ENCODE results near the gene PDIA5.
"Not testable (repeated sequence)": the region's sequence is repeated elsewhere in the genome, so short reads cannot be mapped to it uniquely, and the experiment has no call there.

PDIA5 gene

DNA sequence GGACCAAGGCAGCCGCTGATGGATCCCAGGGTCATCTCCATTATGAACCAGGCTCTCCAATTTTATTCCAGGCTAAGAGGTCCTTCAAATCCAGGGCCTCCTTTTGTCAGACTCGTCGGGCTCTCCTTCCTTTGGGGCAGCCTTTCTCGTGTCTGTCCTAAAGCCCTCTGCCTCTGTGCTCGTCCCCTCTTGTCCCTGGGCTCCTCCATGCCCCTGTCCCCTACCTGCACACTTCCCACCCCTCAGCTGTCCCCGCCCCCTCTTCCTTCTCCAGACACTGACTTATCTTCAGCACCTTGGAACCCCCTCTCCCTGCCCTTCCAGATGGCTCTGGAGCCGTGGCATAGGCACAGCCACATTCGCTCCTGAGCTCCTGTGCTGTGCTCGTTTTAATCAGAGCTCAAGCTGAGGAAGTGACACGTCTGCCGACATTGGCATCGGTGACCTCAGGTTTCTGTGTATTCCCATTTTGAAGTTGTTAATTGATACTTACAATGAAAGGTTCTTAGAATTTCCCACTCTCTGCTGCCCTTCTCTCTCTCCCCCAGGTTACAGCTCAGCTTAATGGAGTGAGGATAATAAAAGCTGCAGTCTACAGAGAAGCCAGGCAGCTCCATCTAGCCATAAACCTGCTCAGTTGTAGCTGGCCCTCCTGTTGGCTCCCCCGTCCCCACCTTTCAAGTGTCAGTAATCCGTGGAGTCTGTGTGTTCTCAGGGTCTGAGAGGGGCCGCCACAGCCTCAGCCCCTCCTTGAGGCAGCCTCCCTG, 83.8 kb downstream of the PDIA5 start:
- DNase-seq (ENCODE audit: low read depth): no peak

DNA sequence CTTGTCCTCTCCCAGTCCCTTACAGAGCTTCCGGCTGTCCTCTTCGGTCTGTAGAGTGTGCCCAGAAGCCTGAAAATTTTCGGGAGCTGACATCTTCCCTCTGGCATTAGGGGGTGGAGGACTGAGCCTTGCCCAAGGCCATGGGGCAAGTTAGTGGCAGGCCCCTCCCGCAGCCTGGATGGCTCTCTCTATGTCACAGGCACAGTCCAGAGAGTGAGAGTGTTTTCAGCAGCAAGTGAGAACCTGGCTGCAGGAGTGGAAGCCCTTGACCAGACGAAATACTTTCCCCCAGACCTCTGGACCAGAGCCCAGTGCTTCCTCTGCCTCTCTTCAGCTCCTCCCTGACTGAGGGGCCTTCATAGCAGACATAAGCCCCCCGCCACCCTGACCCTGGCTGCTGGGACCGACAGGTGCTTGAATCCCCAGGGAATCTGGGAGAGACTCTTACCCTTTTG, 84.5 kb downstream of the PDIA5 start:
- DNase-seq (ENCODE audit: low read depth): no peak

DNA sequence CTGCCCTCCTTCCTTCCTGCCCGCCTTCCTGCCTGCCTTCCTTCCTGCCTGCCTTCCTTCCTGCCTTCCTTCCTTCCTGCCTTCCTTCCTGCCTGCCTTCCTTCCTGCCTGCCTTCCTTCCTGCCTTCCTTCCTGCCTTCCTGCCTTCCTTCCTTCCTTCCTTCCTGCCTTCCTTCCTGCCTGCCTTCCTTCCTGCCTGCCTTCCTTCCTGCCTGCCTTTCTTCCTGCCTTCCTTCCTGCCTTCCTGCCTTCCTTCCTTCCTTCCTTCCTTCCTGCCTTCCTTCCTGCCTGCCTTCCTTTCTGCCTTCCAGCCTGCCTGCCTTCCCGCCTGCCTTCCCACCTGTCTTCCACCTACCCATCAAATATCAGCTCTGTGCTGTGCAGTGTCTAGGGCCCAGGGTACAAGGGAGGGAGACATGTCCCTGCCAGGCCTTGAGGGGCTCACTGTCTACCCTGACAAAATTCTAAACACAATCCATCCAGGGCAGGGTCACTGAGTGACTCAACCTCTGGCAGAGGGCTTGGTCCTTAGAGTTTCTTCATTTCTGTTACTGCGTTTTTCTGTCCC, 85.1 kb downstream of the PDIA5 start:
- DNase-seq (ENCODE audit: low read depth): not testable (repeated sequence)

DNA sequence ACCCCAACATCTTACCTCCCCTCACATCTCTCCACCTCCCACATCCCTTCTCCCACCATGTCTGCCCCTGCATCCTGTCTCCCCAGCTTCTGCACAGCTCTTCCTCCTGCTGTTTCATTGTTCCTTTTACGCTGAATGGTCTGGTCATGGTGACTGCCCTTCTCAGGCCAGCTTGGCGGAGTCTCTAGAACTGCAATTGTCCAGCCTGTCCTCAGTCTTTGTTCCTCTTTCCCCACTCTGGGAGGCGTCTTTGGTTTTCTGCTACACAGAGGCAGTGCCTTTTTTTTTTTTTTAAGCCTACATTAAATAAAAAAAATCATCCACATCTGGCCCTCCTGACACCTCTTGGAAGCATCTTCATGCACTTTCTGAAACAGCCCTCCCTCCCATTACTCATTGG, 85.9 kb downstream of the PDIA5 start:
- DNase-seq (ENCODE audit: low read depth): no peak

DNA sequence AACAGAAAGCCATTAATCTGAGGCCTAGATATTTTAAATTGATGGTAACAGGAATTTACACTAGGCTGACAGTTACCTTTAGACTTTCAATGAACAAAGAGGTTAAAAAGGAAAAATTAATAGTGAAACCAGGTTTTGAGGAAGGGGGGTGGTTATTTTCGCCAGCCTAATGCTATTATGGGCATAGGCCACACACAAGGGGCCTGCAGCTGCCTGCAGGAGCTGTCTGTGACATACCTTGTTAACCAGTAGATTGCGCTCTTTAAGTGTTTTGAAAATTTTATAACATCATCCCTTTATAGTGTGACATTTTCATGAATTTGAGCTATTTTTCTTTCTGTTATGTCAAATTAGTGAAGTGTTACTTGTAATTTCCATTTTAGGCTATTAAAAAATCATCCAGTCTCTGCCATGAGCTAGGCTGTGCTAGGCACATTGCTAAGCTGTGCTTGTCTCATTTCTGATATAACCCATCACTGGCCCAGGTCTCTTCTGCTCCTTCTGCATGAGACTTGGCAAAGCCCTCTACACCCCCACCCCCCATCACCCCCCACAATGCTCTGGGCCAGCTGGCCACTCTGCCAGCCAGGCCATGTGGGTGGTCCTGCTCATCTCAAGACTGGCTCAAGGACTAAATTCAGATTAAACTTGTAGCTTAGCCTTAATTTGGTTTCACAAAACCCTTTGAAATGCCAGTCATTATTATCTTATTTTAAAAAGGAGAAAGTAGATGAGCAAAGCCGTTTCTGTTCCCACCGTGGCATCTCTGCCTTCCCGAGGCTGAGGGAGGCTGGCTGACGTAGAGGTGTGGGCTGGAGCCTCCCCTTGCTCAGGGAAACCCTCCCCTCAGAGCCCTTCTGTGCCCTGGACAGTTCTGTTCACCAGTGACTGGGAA, 86.5 kb downstream of the PDIA5 start:
- no peak for DNase-seq (ENCODE audit: low read depth)

DNA sequence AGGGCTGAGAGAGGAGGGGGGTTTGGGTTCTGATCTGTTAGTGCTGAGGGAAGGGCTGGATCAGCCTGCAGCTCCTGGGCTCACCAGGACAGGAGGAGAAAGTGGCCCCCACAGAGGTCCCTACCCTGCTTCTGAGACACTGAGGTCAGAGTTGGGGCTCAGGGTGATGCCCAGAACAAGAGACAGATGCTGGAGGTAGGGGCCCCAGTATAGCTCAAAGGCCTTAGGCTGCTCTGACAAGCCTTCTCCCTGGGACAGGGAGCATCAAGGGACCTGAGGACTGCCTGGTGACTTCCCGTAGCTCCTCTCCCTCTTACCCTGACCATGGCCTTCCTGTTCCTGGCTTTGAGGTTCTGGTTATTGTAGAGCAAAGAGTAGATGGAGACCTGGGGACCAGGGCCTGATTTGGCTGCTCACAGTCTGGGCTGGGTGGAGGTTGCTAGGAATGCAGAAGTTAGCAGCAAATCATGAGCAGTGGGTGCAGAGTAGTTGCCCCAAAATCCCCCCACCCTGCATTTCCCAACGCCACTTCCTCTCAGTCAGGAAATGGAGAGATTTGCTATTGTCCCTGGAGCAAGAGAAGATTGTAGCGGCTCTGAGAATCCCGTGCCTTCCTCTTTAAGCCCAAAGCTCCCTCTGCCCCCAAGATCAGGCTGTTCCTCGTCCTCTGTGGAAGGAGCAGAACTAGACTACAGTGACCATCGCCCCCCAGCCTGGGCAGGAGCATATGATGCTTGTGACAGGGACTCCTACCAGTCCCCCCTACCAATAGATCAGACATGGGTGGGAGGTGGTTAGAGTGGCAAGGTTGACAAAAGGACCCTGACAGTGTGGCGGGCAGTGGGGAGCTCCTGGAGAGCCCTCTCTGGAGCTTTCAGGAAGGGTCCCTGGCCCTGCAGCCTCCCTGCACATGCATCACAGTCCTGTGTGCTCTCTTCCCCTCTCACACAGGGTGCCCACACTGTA, 87.5 kb downstream of the PDIA5 start:
- no peak for DNase-seq (ENCODE audit: low read depth)

DNA sequence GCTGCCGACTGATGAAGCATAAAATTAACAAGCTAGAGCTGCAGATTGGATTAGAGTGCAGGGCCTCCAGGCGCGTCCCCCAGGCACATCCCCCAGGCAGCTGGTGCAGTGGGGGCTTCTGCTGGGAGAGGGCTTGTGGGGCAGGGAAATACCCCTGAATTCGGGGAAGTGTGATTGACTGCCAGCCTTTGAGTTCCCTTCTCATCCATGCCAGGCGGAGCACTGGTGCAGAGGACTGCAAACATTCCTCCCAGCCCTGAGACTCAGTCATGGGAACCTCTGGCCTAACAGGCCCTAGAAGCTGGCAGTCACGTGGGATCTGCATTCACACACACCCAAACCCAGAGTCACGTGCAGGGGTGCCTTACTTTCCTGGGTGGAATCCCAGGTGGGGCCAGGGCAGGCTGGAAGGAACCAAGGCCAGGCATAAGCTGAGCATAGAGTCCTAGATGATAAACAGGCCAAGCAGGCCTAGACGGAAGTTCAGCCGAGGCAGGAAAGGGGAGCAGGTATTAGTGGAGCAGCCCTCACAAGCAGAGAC, 88.7 kb downstream of the PDIA5 start:
- no peak for DNase-seq (ENCODE audit: low read depth)

DNA sequence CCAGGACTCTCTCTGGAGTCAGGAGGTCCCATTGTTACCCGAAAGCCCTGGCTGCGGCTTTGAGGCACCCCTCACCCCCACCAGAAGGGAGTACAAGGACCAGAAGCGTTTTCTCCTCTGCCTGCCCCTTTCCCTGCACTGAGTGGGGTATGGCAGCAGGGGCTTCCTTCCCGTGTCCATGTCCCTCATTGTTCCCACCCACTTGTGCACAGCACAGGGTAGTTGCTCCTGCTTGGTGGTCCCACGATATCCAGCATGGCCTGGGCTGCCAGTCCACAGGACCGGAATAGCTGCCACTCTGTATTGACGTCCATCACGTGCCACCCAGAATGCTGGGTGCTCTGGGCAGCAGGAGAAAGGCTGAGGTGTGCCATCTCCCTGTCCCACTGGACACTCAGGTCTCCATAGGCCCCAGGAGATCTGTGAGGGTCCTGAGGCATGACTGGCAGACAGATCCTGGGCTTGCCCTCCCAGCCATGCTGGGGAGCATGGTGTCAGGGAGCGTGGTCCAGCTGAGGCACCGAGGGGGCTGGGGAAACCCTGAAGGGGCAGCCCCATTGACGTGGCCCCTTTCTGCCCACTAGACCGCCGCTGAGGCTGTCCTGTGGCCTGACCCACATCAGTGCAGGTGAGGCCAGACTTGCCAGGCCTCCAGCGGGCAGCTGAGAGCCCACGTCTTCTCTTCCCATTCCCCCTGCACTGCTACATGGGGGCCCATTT, 89.6 kb downstream of the PDIA5 start:
- DNase-seq (ENCODE audit: low read depth): no peak

DNA sequence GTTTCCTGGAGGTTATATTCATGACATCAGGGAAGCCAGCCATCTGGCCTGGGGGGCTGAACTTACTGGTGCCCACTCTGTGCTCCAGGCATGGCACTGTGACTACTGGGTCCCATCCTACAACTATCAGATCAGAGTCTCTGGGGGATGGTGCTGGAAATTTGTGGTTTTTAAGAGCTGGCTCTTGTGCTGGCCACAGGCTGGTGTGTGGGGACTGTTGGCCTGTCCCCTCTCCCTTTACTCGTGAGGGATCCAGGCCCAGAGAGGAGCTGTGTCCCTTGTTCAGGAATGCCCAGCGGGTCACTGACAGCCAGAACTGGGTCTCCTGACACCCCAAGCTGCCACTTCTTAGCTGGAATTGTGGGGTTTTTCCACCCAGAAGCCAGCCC, 90.4 kb downstream of the PDIA5 start:
- DNase-seq (ENCODE audit: low read depth): no peak

DNA sequence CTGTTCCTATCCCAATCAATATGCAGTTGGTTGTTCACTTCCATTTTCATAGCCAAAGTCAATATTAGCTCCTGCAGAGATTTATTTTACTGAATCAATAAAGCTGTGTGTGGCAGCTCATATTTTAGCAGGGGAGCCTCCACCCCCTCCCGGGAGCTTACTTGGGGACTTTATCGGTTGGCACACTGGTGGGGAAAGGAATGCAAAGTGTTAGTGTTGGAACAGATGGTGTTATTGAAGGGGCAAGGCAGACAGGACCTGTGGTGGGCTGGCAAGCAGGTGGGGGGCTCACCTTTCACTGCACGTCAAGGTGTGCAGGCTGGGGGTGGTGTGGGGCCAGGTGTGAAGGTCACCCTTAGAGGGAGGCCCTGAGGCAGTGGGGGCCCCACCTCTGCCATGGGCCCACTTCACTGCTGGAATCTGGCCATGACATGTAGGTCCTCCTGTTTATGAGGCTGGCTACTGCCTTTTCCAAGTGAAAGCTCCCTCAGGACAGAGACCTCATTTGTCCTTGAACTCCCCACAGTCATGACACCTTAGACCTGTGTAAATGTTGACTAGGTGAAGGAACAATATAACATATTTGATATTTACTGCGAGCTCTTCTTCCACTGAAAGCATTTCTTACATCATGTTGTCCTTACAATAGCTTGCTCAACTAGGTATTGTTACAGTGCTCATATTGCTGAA, 90.9 kb downstream of the PDIA5 start:
- no peak for DNase-seq (ENCODE audit: low read depth)

DNA sequence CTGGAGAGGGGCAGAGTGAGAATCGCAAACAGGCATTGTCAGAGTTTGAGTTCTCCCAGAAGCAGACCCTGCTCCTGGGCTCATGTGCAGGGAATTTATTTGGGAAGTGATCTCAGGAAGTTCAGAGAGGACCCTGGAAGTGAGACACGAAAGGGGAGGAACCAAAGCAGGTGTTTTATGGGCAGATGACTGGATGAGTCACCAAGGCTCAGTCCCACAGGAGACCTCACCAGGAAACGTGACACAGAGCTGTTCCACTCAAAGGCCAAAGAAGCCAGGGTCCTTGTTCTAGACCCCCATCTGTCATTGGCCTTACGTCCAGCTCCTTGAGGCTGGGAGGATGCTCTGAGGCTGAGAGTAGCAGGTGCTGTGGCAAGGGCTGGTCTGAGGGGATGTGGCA, 91.5 kb downstream of the PDIA5 start:
- DNase-seq (ENCODE audit: low read depth): no peak

DNA sequence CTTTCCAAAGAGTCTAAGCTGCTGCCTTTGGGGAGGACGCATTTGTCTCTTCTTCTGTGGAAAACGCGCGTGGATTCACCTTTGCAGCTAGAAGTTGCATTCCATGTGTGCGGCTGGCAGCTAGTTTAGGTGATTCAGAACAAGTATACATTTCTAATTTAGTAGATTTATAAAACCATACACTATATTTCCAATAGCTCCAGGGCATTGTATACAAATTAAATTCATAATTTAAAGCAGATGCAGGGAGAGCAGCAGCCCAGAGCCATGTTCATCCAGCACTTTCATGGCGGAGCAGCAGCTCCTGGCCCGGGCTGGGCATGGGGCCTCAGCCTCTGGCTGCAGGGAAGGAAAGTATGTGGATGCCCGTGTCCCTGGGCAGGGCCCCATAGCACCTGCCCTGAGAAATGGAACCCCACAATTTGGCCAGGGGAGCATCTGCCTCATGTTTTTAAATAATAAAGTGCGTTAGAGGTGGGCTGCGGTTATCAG, 92.1 kb downstream of the PDIA5 start:
- DNase-seq (ENCODE audit: low read depth): no peak

DNA sequence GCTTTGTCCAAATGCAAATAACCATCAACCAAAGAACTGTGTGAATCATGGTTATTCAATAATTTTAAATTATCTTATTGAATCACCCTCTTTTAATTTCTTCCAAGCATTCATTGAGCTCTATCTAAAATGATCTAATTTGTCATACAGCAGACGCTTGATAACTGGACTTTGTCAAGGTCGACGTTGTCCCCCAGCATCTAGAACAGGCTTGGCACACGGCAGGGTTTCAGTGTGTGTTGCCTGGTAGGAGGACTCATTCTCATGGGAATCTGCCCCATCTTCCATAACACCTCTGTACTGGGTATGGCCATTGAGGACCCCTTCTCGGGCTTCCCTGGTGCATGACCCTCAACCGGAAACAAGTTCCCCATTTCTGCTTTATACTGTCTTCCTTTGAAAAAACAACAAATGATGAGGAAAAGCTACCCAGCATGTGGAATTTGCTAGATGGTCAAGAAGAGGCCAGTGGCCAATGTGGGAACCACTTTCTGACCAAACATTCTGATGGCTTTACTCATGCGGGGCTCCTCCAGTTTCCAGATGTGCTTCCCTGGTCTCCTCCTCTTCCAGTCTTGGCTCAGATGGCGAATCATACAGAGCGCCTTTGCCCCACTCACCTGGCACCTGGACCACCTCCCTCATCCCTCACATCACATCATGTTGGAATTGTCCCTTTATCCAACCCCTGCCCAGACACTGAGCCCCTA, 93.3 kb downstream of the PDIA5 start:
- DNase-seq (ENCODE audit: low read depth): no peak

DNA sequence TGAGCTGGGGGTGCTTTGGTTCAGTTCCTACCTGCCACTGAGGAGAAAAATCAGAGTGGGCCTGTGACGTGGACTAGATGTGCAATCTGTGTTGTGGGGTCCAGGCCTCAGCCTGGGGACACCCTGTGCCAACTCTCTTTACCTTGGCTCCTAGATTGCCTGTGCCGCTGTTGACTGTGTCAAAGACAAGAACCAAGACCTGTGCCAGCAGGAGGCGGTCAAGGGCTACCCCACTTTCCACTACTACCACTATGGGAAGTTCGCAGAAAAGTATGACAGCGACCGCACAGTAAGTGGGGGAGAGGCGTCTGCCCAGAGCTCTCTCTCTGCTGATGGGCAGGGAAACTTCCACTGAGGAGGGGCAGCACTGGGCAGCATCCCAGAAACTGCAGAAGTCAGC, 94.3 kb downstream of the PDIA5 start:
- no peak for DNase-seq (ENCODE audit: low read depth)

DNA sequence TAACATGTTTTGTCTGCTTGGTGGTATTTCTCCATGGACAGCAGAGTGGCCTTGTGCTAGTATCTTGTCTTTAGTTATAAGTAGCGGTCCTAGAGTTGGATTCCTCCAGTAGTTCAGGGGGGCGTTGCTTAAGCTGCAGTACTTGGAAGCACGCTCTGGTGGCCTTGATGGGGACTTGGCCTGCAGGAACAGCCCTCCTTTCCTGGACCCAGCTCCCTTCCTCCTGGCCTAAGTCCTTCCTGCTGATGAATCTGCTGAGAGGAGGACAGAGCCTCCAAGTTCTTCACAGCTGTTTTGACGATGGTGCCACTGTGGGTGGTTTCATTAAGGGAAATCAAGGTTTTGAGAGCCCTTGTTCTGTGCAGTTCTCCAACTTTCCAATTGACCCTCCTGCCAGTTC, 96.3 kb downstream of the PDIA5 start:
- DNase-seq (ENCODE audit: low read depth): no peak

DNA sequence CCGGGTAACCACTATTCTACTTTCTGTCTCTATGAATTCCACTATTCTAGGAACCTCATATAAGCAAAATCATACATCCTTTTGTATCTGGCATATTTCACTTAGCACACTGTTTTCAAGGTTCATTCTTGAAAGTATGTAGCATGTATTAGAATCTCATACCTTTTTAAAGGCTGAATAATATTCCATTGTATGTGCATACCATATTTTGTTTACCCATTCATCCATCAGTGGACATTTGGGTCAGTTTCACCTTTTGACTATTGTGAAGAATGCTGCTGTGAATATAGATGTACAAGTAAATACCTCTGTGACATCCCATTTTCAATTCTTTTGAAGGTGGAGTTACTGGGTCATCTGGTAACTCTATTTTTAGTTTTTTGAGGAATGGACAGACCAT, 98.3 kb downstream of the PDIA5 start:
- no peak for DNase-seq (ENCODE audit: low read depth)

DNA sequence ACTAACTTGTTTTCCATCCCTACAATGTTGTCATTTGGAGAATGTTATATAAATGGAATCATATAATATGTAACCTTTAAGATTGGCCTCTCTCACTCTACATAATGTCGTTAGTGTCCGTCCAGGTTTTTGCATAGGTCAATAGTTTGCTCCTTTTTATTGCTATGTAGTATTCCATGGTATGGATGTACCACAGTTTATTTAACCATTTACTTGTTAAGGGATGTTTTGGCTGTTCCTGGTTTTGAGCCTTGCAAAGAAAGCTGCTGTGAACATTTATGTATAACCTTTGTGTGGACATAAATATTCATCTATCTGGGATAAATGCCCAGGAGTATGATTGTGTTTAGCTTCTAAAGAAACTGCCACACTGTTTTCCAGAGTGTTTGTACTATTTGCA, 100.9 kb downstream of the PDIA5 start:
- no peak for DNase-seq (ENCODE audit: low read depth)

DNA sequence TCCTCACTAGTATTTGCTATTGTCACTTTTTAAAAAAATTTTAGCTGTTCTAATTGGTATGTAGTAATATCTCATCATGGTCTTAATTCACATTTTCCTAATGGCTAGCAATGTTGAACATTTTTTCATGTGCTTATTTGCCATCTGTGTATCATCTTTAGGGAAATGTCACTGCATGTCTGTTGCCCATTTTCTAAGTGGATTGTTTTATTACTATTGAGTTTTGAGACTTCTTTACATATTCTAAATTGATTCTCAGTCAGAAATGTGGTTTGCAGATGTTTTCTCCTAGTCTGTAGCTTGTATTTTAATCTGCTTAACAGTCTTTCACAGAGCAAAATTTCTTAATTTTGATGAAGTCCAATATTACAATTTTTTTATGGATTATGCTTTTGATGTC, 101.3 kb downstream of the PDIA5 start:
- DNase-seq (ENCODE audit: low read depth): no peak

DNA sequence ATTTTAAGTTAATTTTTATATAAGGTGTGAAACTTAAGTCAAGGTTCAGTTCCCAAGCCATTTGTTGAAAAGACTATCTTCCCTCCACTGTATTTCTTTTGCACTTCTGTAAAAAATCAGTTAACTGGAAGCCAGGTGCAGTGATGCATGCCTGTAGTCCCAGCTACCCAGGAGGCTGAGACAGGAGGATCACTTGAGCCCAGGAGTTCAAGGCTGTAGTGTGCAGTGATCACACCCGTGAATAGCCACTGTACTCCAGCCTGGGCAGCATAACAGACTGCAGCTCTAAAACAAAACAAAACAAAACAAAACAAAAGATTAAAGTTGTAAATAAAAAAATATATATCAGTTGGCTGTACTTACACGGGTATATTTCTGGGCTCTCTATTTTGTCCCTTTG, 101.8 kb downstream of the PDIA5 start:
- no peak for DNase-seq (ENCODE audit: low read depth)

Measured in activated gamma-delta T cell treated with anti-CD3 and anti-CD28 coated beads, Interleukin-2, amount 50 U/mL, for 16 hours (primary cell).